HG03066 (cell line): ENCODE measurements around the gene NYAP1.
"Not testable (repeated sequence)": the region's sequence is repeated elsewhere in the genome, so short reads cannot be mapped to it uniquely, and the experiment has no call there.

Experiments used
- ATAC-seq: cut with Tn5 transposase; IDR thresholded peaks from one replicate; pipeline ENCODE4 v1.9.1; 2021; ENCODE audit warnings: low read depth; ENCODE audit not compliant: unreplicated experiment

Gene NYAP1

GRCh38 chr7:100539436-100540006 is 55.8 kb downstream of the NYAP1 start:
- ATAC-seq, result no peak

- ATAC-seq, result no peak
Observed at GRCh38 chr7:100540073-100540723, 56.5 kb downstream of the NYAP1 start.

- not testable (repeated sequence) for ATAC-seq
Observed at GRCh38 chr7:100541309-100541708, 57.6 kb downstream of the NYAP1 start.

GRCh38 chr7:100543586-100543985 is 59.9 kb downstream of the NYAP1 start:
- no peak for ATAC-seq

- ATAC-seq, result no peak
Observed at GRCh38 chr7:100544386-100544785, 60.7 kb downstream of the NYAP1 start.
